ENCODE data around the gene GK2. TPM values are rescaled to one million over a fixed set of nuclear protein-coding genes. Genes with fewer than 3 reads are reported as not detected.

Gene GK2
- polyA plus RNA-seq (2013, experiment 1 of 2; ENCODE audit: insufficient read length) = not detected
- polyA plus RNA-seq (2013, experiment 2 of 2; ENCODE audit: insufficient read length) = not detected

GRCh38 chr4:79408063-79408462, at the start of gene GK2:
Gene GK2 (minus strand): TSS chr4:79408228. CDS start chr4:79408200, 28 bp downstream.
- no peak for DNase-seq

DNA sequence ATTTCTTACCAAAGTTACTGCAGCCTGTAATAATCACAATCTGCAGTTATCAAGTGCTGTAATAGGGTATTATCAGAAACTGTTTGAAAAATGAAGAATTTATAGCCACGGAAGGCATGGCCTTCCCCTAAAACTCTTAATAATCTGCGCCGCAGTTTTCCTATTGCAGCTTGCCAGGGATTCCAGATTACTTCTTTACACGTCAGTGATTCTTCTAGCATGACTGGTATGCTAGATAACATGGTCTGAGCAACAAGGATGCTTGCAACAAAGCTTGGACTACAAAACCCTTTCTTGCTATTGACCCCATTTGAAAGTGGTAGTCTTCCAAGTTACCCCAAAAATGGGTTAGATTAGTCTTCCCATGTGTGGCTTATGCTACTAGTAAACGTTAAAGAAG, 47.2 kb upstream of the GK2 start:
- DNase-seq = no peak

GRCh38 chr4:79454656-79455055, 46.6 kb upstream of the GK2 start:
- no peak for DNase-seq

DNA sequence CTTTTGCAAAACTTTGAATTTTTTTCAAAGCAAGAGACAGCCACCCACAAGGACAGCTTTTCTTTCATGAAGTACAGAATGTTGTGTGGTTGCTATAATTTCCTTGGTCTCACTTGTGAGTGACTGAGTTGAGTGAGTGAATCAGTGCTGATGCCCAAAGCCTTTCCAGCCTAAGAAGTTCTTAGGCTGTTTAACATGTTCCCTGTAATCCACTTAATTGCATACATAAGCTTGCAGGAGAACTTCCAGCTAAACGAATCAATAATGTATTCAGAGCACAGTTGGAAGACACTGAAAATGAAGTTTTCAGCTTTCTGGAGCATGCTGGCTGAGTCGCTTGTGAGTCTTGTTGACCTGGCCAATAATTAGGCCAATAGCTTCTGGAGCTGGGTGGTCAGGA, 42.0 kb upstream of the GK2 start:
- DNase-seq = no peak

DNA sequence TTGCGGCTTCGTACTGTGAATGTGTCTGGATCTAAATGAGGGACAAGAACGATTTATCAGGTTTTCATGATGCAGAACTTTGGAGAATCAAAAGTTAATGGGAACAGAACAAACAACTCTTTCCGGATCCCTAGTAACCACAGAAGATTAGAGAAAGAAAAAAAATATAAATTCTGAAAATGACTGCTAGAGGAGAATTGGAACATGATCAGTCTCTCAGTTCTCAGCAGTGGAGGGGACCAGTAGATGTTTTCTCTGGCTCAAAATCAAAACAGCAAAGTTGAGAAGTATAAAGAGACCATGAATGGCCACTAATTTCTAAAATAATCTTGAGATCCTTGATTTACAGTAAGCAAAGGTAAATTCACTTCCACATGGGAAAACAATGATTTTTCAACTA, 38.1 kb upstream of the GK2 start:
- no peak for DNase-seq

DNA sequence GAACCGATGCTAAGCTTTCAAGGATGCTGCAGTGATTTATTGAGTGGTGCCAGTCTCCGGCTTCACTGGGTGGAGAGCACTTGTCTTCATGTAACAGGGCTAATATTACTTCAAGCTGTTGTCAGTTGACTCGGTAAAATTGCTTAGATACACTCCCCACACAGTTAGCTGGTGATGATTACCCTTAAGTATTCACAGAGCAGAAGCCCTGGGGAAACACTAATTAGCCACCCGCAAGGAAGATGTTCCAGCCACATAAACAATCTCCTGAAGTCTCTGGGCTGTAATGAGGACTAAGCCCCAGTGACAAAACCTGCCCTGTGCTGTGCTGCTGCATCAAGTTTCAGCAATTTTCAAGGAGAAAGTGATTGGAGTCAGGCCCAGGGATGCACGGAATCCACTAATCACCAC, 37.3 kb upstream of the GK2 start:
- DNase-seq = peak; percentile 33

GRCh38 chr4:79442422-79442821, 34.4 kb upstream of the GK2 start:
- peak; percentile 22 for DNase-seq

DNA sequence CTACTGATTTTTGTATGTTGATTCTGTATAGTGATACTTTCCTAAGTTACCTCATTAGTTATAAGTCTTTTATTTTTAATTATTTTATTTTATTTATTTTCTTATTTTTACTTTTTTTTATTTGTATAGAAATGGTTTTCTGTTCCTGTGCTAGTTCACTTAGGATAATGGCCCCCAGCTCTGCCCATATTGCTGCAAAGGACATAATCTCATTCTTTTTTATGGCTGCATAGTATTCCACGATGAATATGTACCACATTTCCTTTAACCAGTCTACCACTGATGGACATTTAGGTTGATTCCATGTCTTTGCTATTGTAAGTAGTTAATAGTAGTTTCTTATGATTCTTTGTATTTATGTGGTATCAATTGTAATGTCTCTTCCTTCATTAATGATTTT, 31.5 kb upstream of the GK2 start:
- DNase-seq = no peak

DNA sequence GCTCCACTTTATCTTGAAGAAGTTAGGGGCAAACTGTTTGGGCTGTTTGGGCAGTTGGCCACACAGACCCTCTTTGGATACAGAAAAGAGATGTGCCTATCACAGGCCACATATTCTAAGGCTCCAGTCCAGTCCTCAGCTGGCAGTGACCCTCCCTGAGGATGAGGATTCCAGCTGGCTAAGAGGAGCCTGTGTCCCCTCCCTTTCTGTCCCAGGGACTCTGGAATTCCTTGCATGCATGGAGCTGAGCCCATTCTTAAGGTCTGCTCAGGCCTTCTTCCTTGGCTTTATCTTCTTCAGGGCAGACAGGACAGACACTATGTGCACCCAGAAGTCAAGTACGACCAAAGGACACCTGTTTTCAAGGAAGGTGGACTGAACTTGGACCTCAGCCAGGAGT, 23.8 kb upstream of the GK2 start:
- DNase-seq = no peak

- DNase-seq = no peak
Measured at GRCh38 chr4:79429113-79429903, 21.3 kb upstream of the GK2 start.

- DNase-seq = no peak
Measured at GRCh38 chr4:79426989-79427388, 19.0 kb upstream of the GK2 start.

DNA sequence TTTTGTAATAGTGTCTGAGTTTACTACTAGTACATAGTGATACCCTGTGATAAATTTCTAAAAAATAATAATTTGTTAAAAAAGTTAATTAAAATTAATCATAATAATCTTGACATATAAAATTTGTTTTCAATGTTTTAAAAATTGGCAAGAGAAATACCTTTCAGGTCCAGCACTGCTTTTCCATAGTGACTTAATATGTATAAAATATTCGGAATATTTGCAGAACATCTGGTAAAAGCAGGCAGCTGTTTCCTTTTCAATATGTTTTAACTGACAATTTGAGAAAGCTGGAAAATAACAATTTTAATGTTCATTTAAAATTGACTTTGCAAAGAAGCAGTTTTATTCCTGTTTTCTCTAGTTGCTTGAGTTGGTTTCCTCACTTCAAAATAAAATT, 17.6 kb upstream of the GK2 start:
- DNase-seq = no peak

DNA sequence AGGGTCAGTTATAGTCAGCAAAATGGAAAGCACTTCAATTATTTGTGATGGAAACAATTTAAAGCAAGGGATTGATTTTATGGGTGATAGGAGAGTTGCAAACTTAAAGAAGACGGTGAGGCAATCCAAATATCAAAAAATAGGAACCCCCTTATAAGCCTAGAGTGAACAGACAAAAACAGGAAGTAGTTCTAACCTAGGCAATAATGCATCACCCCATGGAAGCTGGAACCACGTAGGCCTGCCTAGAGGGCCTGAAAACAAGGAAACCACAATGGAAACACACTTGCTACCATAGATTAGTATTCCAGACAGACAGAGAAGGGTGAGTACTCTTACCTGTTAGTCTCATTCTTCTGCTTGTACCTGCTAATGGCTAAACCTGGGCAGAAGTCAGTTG, 13.5 kb upstream of the GK2 start:
- no peak for DNase-seq

DNA sequence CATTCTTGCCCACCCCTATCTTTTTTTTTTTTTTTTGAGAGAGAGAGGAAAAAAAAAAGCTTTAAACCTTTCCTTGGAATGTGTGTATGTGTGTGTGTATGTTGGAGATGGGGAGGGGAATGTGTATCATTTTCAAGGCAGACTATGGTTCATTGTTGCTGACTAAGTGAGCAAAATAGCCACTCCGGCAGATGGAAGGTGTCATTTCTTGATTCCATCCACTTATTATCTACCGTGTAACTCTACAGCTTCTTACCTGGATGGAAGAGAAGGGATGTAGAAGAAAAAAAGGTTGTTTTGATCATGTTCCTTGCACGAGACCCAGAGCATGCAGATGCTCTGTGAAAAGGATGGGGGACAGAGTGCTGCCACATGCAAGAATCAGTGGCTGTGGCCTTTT, 5.9 kb upstream of the GK2 start:
- DNase-seq = no peak

DNA sequence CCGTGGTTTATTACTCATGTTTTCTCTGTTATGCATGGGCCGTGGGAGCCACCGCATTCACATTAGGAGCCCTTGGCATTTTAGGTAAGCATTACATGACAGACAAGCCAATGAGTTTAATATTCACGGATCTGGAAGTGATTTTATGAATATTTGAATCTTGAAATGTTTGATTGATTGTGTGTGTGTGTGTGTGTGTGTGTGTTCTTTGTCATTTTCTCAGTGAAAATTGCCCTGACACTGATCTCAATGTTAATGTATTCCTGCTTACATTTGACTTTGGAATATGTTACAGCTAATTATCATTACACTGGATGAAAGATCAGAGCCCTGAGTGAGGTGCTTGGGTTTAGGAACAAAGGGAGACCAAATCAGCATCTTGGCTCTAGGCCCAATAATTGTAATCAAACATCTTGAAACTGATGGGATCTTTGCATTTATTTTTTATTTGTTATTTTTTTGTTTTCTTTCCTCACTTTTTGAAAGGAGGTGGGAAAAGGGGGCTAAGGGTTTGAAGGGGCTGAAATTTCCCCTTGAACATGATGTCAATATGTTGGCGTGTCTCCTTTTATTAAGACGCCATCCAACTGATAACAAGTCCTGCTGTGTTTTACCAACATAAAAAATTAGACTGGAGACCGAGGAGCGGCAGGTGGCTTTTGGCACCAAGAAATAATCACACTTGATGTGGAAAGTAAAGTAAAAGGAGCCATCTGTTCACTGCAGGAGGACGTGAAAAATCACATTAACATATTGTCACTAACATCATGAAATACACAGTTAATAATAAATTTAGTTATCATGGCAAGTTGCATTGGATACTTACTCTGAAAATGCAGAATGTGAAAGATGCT, 5.2 kb upstream of the GK2 start:
- no peak for DNase-seq

DNA sequence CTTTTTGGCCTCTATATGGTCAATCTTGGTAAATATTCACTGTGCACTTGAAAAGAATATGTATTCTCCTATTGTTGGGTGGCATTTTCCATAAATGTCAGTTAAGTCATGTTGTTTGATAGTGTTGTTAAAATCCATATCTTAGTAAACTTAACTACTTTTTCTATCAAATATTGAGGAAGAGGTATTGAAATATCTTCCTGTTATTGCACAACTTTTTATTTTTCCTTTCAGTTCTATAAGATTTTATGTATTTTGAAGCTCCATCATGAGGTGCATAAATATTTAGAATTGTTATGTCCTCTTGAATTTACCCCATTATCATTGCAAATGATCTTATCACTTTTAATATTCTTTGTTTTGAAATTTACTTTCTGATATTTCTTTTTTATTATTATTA, 3.4 kb downstream of the GK2 start:
- no peak for DNase-seq

DNA sequence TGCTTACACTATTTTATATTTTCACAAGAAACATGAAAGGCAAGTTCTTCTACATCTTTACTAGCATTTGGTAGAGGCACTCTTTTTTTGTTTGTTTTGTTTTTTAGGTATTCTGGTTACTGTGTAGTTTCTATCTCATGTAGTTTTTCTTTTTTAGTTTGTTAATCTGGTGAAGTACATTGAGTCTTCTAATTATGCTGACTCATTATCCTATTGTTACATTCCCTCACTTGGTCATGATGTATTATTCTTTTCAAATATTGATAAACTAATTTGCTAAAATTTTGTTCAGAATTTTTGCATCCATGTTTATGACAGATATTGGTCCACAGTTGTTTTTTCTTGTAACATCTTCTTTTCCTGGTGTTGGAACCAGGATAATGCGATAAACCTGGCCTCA, 4.7 kb downstream of the GK2 start:
- no peak for DNase-seq

- DNase-seq = no peak
Measured at GRCh38 chr4:79402332-79402851, 5.6 kb downstream of the GK2 start.

GRCh38 chr4:79399076-79399475, 9.0 kb downstream of the GK2 start:
- no peak for DNase-seq

DNA sequence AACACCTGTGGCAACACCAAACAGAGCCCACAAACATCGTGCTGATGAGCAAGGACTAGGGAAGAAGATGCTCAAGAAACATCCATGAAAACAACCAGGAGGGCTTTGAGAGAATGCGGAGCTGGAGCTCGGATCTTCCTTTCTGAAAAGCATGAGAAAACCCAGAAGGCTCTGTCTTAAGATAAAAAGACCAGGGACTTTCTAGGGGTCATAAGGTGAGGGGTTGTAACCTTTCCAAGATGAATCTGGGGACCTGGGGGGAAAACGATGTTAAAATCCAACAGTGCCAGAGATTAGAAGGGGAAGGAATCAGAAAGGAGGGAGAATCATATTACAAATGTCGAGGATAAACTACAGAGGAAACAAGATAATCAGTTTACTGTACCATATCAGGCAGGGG, 10.1 kb downstream of the GK2 start:
- no peak for DNase-seq

GRCh38 chr4:79396794-79397193, 11.2 kb downstream of the GK2 start:
- DNase-seq = no peak

DNA sequence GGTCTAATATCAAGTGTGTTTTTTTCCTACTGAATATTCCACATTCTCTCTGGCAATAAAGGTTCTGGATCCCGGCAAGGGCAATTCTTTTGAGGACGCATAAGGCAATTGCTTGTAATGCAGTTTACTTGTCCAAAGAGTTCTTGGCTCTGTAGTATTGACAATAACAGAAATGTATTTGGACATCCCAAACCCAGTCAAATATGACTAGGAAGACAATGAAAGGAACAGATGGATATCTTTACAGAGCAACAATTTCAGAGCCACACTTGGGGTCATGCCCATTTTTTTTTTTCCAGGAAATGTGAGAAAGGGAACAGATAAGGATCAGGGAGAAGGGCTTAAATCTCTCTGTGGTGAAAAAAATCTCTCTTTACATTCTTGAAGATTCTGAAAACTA, 12.2 kb downstream of the GK2 start:
- DNase-seq = no peak

DNA sequence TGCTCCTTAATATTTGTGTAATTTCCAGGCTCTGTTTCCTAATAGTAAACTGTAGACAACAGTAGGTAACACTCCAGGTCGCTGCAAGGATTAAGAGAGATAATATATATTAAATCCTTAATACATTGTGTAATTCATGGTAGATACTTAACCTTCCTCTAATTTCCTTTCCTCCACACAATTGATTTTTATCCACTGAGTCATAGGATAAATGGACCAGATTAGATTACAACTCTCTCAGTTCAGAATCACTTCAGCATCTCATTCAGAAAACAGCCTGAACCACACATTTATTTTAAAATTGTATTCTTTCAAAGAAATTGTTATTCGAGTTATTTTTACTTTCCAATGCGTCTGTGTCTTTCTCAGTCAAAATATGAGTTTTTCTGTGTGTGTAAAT, 17.1 kb downstream of the GK2 start:
- DNase-seq = peak; percentile 12

GRCh38 chr4:79385641-79386040, 22.4 kb downstream of the GK2 start:
- DNase-seq = no peak
